ENCODE results near the gene STARD13.

STARD13 gene

GRCh38 chr13:33330483-33330882 is 44.9 kb upstream of the STARD13 start:
- no peak for DNase-seq
- no peak overlapping the region for H3K4me3 ChIP-seq (ENCODE audit: low read length)
- H3K4me1 ChIP-seq (ENCODE audit: low read length) = no peaks in the 10 kb centered on the region
- no peaks in the 10 kb centered on the region for H3K9me2 ChIP-seq (replicated peaks; ENCODE audit: insufficient read depth, low read length)
- H2AFZ ChIP-seq (ENCODE audit: low read length) = no peak overlapping the region
- H3K27ac ChIP-seq (ENCODE audit: low read length) = no peak overlapping the region
- H3K9me3 ChIP-seq (replicated peaks; ENCODE audit: insufficient read depth, low read length) = no peaks in the 10 kb centered on the region
- H3K27me3 ChIP-seq (replicated peaks; ENCODE audit: insufficient read depth, low read length) = no peaks in the 10 kb centered on the region
- H3K36me3 ChIP-seq (replicated peaks; ENCODE audit: insufficient read depth, low read length) = no peaks in the 10 kb centered on the region
- H3F3A ChIP-seq (ENCODE audit: insufficient read depth, low read length) = no peaks in the 10 kb centered on the region
- no peak overlapping the region for H3K9ac ChIP-seq (ENCODE audit: low read length)
- H4K20me1 ChIP-seq (ENCODE audit: insufficient read depth, low read length) = no peaks in the 10 kb centered on the region
- TF ChIP-seq EZH2phosphoT487 (IDR thresholded peaks at IDR 0.05; ENCODE audit: low read length) = no peak
- TF ChIP-seq EZH2 (optimal IDR thresholded peaks at IDR 0.05; ENCODE audit: low read depth, low read length) = no peak
- TF ChIP-seq, protein P1, sequence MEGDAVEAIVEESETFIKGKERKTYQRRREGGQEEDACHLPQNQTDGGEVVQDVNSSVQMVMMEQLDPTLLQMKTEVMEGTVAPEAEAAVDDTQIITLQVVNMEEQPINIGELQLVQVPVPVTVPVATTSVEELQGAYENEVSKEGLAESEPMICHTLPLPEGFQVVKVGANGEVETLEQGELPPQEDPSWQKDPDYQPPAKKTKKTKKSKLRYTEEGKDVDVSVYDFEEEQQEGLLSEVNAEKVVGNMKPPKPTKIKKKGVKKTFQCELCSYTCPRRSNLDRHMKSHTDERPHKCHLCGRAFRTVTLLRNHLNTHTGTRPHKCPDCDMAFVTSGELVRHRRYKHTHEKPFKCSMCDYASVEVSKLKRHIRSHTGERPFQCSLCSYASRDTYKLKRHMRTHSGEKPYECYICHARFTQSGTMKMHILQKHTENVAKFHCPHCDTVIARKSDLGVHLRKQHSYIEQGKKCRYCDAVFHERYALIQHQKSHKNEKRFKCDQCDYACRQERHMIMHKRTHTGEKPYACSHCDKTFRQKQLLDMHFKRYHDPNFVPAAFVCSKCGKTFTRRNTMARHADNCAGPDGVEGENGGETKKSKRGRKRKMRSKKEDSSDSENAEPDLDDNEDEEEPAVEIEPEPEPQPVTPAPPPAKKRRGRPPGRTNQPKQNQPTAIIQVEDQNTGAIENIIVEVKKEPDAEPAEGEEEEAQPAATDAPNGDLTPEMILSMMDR (IDR thresholded peaks at IDR 0.05; ENCODE audit: low read length) = no peak
- no peak overlapping the region for H3K4me2 ChIP-seq (ENCODE audit: low read depth, low read length)
- H3K79me2 ChIP-seq (ENCODE audit: low read length) = no peaks in the 10 kb centered on the region

DNA sequence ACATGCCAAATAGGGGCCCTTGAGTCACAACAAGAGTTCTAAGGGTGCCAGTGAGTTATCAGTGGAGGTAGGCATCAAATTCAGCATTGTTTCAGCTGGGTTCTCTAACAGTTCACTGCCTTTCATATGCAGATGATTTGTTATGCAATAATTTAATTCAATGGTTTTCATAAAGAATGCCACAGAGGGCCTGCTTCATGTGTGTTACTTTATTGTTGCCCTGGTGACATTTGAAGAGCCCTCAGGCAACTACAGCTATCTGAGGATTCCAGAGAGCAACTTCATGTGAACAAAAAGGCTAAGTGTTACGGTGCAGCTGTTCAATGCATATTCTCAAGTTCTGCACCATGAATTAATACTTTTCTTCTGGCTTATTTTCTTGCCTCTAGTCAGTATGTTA is 43.1 kb upstream of the STARD13 start:
- Histone ChIP-seq H2AFZ (ENCODE audit: low read length) (no peak overlapping the region), H3K4me3 (ENCODE audit: low read length) (no peak overlapping the region), H3F3A (ENCODE audit: insufficient read depth, low read length) (no peaks in the 10 kb centered on the region), H3K9me2 (replicated peaks; ENCODE audit: insufficient read depth, low read length) (no peaks in the 10 kb centered on the region), H3K9ac (ENCODE audit: low read length) (no peak overlapping the region), H3K79me2 (ENCODE audit: low read length) (no peaks in the 10 kb centered on the region), H3K27me3 (replicated peaks; ENCODE audit: insufficient read depth, low read length) (no peaks in the 10 kb centered on the region), H3K4me1 (ENCODE audit: low read length) (no peaks in the 10 kb centered on the region), H3K4me2 (ENCODE audit: low read depth, low read length) (no peak overlapping the region), H3K9me3 (replicated peaks; ENCODE audit: insufficient read depth, low read length) (no peaks in the 10 kb centered on the region), H3K36me3 (replicated peaks; ENCODE audit: insufficient read depth, low read length) (no peaks in the 10 kb centered on the region), H4K20me1 (ENCODE audit: insufficient read depth, low read length) (no peaks in the 10 kb centered on the region), H3K27ac (ENCODE audit: low read length) (no peak overlapping the region)
- TF ChIP-seq EZH2phosphoT487 (IDR thresholded peaks at IDR 0.05; ENCODE audit: low read length) = no peak
- TF ChIP-seq, protein P1 (IDR thresholded peaks at IDR 0.05; ENCODE audit: low read length) = no peak
- TF ChIP-seq EZH2 (optimal IDR thresholded peaks at IDR 0.05; ENCODE audit: low read depth, low read length) = no peak
- DNase-seq = no peak

DNA sequence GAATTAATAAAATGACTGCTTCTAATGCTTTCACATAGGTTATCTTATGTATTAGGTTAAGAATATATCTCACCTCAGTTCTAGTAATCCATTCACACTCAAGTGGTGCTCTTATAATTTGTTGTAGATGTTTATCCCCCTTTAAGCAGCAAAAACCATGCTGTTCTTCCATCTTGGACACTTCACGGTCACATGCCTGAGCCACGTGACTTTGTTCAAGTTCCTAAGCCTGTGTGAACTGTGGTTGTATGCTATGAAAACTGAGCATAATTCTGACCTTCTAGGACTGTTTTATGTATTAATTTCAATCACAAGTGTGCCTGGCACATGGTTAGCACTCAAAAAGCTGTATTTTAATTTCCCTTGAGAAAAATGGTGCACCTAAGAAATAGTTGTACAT is 41.2 kb upstream of the STARD13 start:
- Histone ChIP-seq H3K9ac (ENCODE audit: low read length) (no peak overlapping the region), H2AFZ (ENCODE audit: low read length) (no peak overlapping the region), H3K9me2 (replicated peaks; ENCODE audit: insufficient read depth, low read length) (no peaks in the 10 kb centered on the region), H3K4me2 (ENCODE audit: low read depth, low read length) (no peak overlapping the region), H3K79me2 (ENCODE audit: low read length) (no peaks in the 10 kb centered on the region), H3K9me3 (replicated peaks; ENCODE audit: insufficient read depth, low read length) (no peaks in the 10 kb centered on the region), H3K4me3 (ENCODE audit: low read length) (no peak overlapping the region), H3K27ac (ENCODE audit: low read length) (no peak overlapping the region), H3K4me1 (ENCODE audit: low read length) (no peaks in the 10 kb centered on the region), H4K20me1 (ENCODE audit: insufficient read depth, low read length) (no peaks in the 10 kb centered on the region), H3K36me3 (replicated peaks; ENCODE audit: insufficient read depth, low read length) (no peaks in the 10 kb centered on the region), H3F3A (ENCODE audit: insufficient read depth, low read length) (no peaks in the 10 kb centered on the region), H3K27me3 (replicated peaks; ENCODE audit: insufficient read depth, low read length) (no peaks in the 10 kb centered on the region)
- DNase-seq = no peak
- TF ChIP-seq EZH2phosphoT487 (IDR thresholded peaks at IDR 0.05; ENCODE audit: low read length) (no peak), EZH2 (optimal IDR thresholded peaks at IDR 0.05; ENCODE audit: low read depth, low read length) (no peak)
- TF ChIP-seq, protein P1 (IDR thresholded peaks at IDR 0.05; ENCODE audit: low read length) = no peak

All from MM.1S (cell line).